ENCODE data around the gene SLC24A3.
"Not testable (repeated sequence)": the region's sequence is repeated elsewhere in the genome, so short reads cannot be mapped to it uniquely, and the experiment has no call there.

SLC24A3 gene

GRCh38 chr20:19746396-19746795 lies 534.0 kb downstream of the SLC24A3 start:
- no peak for DNase-seq (ENCODE audit: low spot score)

GRCh38 chr20:19747903-19748302 lies 535.5 kb downstream of the SLC24A3 start:
- DNase-seq (ENCODE audit: low spot score): no peak

- DNase-seq (ENCODE audit: low spot score): no peak
Observed at GRCh38 chr20:19748681-19749080, 536.2 kb downstream of the SLC24A3 start.

GRCh38 chr20:19749618-19750071 lies 537.2 kb downstream of the SLC24A3 start:
- DNase-seq (ENCODE audit: low spot score): no peak

GRCh38 chr20:19750101-19750606 lies 537.7 kb downstream of the SLC24A3 start:
- DNase-seq (ENCODE audit: low spot score): no peak

- DNase-seq (ENCODE audit: low spot score): no peak
Observed at GRCh38 chr20:19750907-19751636, 538.6 kb downstream of the SLC24A3 start.

- DNase-seq (ENCODE audit: low spot score): not testable (repeated sequence)
Observed at GRCh38 chr20:19754201-19754600, 541.8 kb downstream of the SLC24A3 start.

- DNase-seq (ENCODE audit: low spot score): no peak
Observed at GRCh38 chr20:19756761-19757486, 544.5 kb downstream of the SLC24A3 start.

- no peak for DNase-seq (ENCODE audit: low spot score)
Observed at GRCh38 chr20:19757487-19758132, 545.2 kb downstream of the SLC24A3 start.

GRCh38 chr20:19758133-19758500 lies 545.7 kb downstream of the SLC24A3 start, which contains the start of gene RIN2:
Gene RIN2 (plus strand): TSS chr20:19758258. CDS start chr20:19889602, 131,344 bp downstream.
- no peak for DNase-seq (ENCODE audit: low spot score)

- DNase-seq (ENCODE audit: low spot score): no peak
Observed at GRCh38 chr20:19758501-19759331, 546.3 kb downstream of the SLC24A3 start.

- DNase-seq (ENCODE audit: low spot score): no peak
Observed at GRCh38 chr20:19760371-19760721, 547.9 kb downstream of the SLC24A3 start.

- DNase-seq (ENCODE audit: low spot score): no peak
Observed at GRCh38 chr20:19761326-19761725, 548.9 kb downstream of the SLC24A3 start.

GRCh38 chr20:19761841-19762240 lies 549.4 kb downstream of the SLC24A3 start:
- DNase-seq (ENCODE audit: low spot score): no peak

GRCh38 chr20:19764207-19764606 lies 551.8 kb downstream of the SLC24A3 start:
- DNase-seq (ENCODE audit: low spot score): no peak

- no peak for DNase-seq (ENCODE audit: low spot score)
Observed at GRCh38 chr20:19765266-19765665, 552.8 kb downstream of the SLC24A3 start.

GRCh38 chr20:19765913-19766312 lies 553.5 kb downstream of the SLC24A3 start:
- DNase-seq (ENCODE audit: low spot score): no peak

- DNase-seq (ENCODE audit: low spot score): no peak
Observed at GRCh38 chr20:19767070-19767469, 554.6 kb downstream of the SLC24A3 start.

GRCh38 chr20:19768325-19768842 lies 555.9 kb downstream of the SLC24A3 start:
- no peak for DNase-seq (ENCODE audit: low spot score)

- DNase-seq (ENCODE audit: low spot score): no peak
Observed at GRCh38 chr20:19769507-19769906, 557.1 kb downstream of the SLC24A3 start.

- DNase-seq (ENCODE audit: low spot score): no peak
Observed at GRCh38 chr20:19770375-19770774, 557.9 kb downstream of the SLC24A3 start.

GRCh38 chr20:19771031-19771430 lies 558.6 kb downstream of the SLC24A3 start:
- no peak for DNase-seq (ENCODE audit: low spot score)
